ENCODE data around the gene FPGT.
"Not testable (repeated sequence)": the region's sequence is repeated elsewhere in the genome, so short reads cannot be mapped to it uniquely, and the experiment has no call there.

Gene FPGT

DNA sequence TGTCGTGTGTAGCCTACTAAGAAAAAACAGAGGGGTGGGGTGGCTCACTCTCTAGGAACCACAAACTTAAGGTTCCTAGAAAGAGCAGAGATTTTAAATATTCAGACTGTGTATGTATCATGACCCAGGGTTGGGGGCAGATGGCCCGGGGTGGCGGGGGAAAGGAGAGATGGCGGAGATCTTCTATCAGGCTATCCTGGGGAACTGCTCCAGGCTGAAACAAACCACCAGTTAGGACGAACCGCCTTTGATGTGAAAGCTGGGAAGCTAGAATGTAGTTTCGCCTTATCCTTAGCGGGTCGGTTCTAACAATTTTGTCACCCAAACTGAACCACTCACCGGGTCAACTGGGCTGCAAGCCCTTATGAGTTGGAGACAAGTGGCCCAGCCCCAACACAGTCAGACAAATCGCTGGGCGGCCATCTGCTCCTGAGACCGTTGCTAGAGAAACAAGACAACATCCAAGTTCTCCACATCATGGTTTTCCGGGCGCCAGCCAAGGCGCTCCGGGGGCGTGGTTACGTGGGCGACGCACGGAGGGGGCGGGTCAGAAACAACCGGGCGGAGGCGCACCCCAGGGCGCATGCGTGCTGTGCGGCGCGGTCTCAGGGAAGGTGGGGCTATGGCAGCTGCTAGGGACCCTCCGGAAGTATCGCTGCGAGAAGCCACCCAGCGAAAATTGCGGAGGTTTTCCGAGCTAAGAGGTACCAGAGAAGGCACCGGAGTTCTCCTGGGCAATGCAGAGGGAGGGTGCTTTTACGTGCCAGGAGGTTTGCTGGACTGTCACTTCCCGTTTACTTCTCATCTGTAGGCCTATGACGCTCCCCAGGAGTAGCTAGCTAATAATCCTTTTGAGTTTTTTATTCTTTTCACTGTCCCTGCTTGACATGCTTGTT, at the start of gene FPGT, which contains the start of gene LRRIQ3:
FPGT (plus strand) TSS at position 586 of the 896 bp plus-strand sequence; CDS start at position 623, 37 bp downstream.
LRRIQ3 (minus strand) TSS at position 520 of the 896 bp plus-strand sequence. CDS start 14,492 bp downstream, outside the sequence.
- DNase-seq: peak; percentile 84 to 96

DNA sequence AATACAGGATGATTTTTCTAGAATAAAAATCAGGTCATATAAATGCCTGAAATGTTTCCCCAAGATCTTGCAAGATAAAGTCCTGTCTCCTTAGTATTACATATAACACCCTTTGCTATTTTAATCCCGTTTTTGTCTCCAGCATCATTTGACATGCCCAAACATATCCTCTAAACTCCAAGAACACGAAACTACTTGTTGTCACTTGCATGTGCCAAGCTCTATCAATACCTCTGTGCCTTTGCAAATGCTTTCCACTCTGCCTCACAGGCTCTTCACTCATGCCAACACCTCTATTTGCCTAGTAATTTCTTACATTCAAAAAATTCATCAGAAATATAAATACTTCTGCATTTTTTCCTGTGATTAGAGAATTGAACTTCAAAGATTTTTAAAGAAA, 38.0 kb upstream of the FPGT start:
- no peak for DNase-seq

DNA sequence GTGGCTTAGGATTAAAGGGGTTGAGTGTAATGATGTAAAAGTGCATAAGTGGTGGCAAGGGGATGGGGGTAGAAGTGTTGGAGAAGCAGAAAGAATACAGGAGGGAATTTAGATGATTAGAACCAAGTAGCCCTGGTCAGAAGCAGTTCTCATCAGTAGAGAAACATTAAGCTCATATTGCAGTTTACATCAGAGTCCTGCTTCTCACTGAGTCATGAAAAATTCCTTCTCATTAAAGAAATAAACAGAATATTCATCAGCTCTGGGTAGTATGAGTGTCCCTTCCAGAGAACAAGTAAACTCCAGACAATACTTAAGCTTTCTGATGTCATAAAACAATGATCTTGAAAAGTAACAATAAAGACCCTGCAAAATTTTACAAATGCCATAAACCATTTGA, 36.5 kb upstream of the FPGT start:
- no peak for DNase-seq

DNA sequence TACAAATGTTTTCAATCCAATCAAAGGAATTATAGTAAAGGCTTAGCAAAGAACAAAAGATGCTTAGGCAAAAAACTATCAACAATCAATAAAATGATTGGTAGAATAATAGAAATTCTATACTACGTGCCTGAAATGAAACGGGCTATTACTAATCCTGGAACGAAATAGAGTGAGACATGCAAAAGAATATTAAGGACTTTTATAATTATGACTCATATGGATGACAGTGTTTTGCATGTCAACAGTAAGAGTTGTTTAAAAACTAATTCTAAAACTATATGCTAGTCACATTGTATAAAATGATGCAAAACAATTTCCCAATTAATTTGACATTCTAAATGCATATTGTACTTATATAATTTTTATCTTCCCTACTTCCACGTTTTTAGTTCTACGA, 35.7 kb upstream of the FPGT start:
- DNase-seq: no peak

DNA sequence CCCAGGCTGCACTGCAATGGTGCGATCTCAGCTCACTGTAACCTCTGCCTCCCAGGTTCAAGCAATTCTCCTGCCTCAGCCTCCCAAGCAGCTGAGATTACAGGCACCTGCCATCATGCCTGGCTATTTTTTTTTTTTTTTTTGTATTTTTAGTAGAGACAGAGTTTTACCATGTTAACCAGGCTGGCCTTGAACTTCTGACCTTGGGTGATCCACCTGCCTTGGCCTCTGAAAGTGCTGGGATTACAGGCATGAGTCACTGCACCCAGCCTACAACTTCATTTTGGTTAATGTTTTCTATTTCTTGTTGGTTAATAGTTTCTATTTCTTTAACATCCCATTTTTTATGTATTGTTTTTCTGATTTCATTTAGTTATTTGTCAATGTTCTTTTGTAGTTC, 23.6 kb upstream of the FPGT start:
- DNase-seq: not testable (repeated sequence)

DNA sequence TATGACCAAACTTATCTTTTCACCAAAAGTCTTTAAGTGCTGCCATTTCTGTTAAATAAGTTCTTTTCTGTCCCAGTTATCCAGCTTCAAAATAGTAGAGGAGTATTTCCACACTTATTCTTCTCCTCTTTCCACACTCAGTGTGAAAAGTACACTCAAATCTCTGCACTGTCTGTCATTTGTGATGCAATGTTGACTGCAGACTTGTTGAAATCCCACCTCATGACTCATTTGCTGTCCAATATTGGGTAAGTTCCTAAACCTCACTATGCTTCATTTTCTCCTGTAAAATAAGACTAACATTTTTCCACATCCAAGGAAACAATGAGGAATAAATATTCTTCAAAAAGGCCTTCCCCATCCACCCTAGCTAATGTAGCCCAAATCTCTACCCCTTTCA, 17.6 kb upstream of the FPGT start:
- DNase-seq: no peak

DNA sequence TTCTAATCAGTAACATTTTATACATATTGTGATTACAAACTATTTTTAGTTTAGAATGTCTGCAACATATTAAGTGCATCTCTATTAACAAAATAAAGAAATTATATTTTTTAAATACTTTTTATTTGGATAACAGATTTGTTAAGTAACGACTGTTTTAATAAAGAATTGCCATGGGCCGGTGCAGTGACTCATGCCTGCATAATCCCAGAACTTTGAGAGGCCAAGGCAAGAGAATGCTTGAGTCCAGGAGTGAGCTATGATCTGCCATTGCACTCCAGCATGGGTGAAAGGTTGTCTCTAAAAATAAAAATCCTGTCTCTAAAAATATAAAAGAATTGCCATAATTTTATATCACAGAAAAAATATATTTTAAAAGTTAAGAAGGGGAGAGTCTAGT, 4.1 kb upstream of the FPGT start:
- DNase-seq: no peak

DNA sequence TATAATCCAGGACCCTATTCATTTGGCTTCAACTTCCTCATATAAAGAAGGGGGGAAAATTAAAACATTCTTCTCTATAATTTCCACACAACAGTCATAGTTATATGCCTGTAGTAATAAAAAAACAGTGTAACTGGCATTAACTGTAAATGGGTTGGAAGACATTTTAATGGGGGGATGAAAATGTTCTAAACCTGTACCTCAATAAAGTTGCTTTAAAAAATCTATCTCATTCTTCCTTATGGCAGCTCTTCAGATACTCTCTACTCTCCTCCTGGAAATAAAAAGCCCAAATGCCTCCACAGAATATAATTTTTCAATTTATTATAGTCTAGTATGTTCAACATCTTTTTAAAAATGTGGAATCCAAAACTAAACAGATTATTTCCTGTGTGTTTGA, 2.7 kb upstream of the FPGT start:
- no peak for DNase-seq

DNA sequence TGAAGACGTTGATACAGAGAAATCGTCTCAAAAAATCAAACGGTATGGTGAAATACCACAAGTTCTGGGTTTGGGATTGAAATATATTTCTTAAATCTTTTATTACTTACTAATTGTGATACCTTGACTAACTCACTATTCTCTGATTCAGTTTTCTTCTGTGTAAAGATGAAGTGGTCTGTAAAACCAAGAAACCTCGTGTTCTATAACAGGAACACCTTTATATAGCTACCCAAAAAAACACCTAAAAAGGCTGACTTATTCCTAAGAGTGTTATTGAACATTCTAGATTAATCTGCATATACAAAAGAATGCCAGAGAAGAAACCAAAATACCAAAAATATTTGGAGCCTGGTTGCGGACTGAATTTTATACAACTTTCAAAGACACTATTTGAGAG, 787 bp upstream of the FPGT start:
- no peak for DNase-seq

DNA sequence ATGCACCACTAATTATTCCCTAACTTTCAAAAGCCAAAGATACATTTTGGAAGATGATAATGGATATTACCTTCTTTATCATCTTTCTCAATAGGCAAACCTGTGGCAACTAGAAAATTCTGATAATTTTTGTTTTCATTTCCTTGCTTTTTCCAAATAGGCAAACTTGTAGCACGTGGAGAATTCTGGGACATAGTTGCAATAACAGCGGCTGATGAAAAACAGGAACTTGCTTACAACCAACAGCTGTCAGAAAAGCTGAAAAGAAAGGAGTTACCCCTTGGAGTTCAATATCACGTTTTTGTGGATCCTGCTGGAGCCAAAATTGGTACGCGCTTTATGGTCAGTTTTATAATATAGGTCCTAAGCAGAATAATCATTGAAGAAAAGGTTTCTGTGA, 1.5 kb downstream of the FPGT start:
- no peak for DNase-seq

DNA sequence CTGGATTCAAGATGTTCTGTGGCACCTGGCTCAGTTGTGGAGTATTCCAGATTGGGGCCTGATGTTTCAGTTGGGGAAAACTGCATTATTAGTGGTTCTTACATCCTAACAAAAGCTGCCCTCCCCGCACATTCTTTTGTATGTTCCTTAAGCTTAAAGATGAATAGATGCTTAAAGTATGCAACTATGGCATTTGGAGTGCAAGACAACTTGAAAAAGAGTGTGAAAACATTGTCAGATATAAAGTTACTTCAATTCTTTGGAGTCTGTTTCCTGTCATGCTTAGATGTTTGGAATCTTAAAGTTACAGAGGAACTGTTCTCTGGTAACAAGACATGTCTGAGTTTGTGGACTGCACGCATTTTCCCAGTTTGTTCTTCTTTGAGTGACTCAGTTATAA, 7.2 kb downstream of the FPGT start:
- DNase-seq: no peak

DNA sequence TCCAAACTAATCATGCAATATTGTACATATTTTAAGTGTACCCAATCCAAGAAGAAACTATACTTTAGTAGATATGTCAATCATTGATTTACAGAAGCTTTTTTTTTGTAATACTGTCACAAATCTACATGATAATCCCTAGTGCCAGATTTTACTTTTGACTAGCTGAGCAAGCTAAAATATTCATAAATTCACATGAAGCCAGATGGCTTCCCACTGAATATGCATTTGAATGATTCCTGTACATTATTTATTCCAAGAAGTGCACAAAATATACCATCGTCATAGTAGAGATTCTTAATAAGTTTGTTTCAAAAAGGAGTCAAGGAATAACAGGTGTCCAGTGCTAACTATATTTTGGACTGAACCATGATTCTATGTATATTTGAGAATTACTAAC, 17.2 kb downstream of the FPGT start:
- DNase-seq: no peak

DNA sequence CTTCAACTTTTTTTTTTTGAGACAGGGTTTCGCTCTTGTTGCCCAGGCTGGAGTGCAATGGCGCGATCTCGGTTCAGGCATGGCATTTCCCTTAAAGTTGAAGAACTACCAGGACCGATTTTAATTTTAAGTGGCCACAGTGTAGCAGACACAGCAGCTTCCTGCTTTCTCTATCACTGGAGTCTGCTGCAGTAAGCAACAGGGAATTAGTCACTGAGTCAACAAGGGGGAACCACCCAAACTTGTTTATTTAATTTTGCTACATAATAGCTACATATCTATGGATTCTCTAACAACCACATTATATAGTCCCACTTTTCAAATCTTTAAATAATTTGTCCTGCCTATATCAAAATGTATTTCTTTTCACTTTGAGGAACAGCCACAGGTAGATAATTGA, 24.7 kb downstream of the FPGT start:
- DNase-seq: no peak

DNA sequence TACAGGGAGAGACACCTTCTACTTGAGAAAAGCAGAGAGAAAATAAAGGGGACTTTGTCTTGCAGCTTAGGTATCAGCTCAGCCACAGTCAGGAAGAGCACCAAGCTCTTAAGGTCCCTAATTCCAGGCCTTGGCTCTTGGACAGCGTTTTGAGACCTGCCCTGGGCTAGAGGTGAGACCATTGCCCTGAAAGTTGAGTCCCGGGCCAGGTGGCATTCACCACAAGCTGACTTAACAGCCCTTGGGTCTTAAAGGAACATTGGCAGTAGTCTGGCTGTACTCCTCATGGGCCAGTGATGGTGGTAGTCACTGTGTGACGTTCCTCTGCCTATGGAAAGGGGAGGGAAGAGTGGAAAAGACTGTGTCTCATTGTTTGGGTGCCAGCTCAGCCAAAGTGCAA, 25.4 kb downstream of the FPGT start:
- no peak for DNase-seq

DNA sequence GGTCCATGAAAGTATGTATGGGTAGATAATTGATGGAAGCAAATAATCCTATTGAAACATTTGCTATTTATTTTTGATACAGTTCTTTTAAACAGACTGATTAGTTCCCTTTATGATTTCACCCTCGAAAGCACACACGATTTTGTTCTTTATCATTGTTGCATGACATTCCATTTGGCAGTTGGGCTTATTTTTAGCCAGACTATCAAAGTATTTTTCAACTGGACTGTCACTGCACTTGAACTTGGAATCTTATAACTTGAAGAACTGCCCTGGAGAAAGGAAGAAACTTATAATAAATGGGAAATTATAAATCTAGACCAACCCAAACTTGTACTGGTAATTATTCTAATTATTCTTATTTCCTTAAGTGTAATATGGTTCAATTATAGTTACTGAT, 37.1 kb downstream of the FPGT start, which contains the start of gene TNNI3K:
TNNI3K (plus strand) TSS at position 235 of the 400 bp plus-strand sequence; CDS start at position 300, 65 bp downstream.
- DNase-seq: no peak

DNA sequence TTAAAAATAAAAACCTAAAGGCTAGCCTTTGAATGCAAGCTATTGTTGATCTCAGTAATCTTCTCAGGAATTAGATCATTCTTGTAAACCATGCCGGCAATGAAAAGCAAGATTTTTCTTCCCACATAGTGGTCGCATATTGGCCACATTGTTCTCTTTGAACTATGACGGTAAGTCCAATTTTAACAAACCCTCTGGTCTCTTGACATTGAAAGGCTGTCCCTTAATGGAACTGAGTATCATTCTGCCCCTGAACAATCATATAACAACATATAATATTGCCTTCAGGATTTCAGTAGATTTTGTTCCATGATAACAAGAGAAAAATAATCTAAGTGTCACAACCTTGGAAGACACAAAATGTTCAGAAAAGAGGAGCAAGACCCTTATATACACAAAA, 38.4 kb downstream of the FPGT start:
- no peak for DNase-seq

DNA sequence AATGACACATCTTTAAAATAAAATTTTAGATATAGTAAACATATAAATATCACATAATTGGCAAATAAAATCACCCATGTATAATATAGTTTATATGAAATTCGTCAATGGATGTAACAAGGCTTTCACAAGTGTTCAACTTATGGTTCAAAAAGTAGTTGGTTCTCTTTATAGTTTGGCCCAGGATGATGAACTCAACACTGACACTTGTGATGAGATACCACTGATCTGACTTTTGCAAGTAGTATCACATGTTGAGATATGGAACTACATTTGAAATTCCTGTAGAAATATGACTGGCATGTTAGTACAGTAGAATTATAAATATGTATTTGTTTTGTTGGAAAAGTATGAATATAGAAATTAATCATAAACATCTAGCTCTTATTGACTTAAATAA, 39.0 kb downstream of the FPGT start:
- no peak for DNase-seq

DNA sequence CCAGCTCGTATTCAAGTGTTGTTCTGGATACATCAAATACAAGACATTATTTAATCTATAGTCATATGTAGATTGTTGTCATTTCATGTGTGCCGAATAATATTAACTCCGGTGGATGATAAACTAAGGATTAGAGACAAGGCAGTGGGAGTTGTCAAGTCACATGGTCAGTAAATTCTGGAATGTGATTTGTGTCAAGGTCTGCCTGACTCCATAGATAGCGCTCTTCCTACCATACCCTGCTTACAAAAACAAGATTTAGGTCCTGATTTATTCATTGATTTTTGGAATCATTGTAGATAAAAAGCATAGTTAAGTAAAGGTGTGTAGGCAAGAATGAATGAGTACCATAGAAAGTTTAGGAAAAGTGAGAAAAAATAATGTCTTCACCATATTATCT, 39.7 kb downstream of the FPGT start:
- no peak for DNase-seq

DNA sequence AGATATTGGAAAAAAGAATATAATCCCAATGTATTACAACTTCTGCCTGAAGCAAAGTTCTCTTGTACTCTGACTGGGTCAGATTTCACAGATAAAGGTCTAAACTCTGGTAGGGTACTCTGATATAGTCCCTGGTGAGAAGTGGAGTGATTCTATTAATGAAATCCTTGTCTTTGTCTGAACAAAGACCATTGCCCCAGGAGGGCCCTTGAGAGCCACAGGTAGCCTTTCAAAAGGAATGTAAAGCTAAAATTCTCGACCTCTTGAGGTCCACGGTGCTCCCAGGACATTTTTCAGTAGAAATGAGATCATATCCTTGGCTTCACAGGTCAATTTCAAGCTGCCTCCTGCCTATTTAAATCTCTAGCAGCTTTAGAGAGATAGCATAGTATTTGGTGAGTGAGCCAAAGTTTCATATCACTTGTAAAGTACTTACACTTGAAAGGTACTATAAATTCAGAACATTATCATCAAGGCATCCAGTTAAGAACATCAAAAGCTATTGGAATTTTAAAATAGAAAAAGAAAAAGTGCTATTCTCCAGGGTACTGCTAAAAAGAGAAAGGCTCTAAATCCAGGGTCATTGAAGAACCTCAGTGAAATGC, 47.2 kb downstream of the FPGT start:
- no peak for DNase-seq

DNA sequence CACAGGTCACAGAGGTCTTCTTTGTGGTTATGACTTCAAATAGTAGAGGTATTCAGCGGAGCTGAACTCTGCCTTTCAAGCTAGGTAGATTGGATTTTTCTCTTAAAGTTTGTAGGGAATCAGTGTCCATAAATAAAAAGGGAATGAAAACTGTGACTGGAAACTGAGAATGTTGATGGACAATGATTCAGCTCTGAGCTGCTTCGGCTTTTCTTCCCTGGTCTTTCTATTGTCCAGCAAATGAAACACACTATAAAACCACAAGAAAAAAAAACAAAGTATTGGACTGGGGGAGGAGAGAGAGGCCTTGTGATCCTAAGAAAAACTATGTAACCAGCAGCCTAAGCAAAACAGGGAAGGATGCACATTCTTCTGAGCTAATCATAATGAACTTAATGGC, 48.3 kb downstream of the FPGT start:
- no peak for DNase-seq

DNA sequence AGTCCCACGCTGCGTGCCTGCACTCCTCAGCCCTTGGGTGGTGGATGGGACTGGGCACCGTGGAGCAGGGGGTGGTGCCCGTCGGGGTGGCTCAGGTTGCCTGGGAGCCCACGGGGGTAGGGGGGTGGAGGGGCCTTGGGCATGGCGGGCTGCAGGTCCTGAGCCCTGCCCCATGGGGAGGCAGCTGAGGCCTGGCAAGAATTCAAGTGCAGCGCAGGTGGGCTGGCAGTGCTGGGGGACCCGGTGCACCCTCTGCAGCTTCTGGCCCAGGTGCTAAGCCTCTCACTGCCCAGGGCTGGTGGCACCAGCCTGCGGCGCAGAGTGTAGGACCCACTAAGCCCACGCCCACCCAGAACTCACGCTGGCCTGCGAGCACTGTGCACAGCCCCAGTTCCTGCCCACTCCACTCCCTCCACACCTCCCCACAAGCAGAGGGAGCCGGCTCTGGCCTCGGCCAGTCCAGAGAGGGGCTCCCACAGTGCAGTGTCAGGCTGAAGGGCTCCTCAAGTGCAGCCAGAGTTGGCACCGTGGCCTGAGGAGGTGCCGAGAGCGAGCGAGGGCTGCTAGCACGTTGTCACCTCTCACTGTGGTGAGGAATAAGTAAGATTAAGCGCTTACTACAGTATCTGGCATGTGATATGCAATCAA, 50.0 kb downstream of the FPGT start:
- no peak for DNase-seq

DNA sequence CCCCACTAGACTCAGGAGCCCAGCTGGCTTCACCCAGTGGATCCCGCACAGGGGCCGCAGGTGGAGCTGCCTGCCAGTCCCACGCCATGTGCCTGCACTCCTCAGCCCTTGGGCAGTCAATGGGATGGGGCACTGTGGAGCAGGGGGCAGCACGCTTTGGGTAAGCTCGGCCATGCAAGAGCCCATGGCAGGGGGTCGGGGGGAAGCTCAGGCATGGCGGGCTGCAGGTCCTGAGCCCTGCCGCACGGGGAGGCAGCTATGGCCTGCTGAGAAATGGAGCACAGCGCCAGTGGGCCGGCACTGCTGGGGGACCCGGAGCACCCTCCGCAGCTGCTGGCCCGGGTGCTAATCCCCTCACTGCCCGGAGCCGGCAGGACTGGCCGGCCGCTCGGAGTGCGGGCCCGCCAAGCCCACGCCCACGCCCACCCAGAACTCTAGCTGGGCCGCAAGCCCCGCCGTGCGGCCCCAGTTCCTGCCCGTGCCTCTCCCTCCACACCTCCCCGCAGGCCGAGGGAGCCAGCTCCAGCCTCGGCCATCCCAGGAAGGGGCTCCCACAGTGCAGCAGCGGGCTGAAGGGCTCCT, 55.3 kb downstream of the FPGT start:
- DNase-seq: not testable (repeated sequence)
